K562 (cell line): Measurements from ENCODE around the gene FKRP. TPM values are rescaled to one million over a fixed set of nuclear protein-coding genes. Genes with fewer than 3 reads are reported as not detected.

Source experiments
- CBFA2T2 ChIP-seq: fragments of 450-650 bp; conservative IDR thresholded peaks from 2 replicates; pipeline ENCODE4 v1.6.1; 2017; ENCODE audit warnings: mild to moderate bottlenecking
- CREB1 ChIP-seq, 2 experiments: sonication (generic) in 1 of 2; formaldehyde crosslinking in 1 of 2; IDR thresholded peaks; 2 replicates each; pipeline versions ENCODE4 v1.6.1 to v1.8.0; 2012 to 2022; ENCODE audit warnings: inconsistent platforms in 1 of 2, mild to moderate bottlenecking in 1 of 2, missing genetic modification reagents in 1 of 2, moderate library complexity in 1 of 2
- JUND ChIP-seq, 2 experiments: IDR thresholded peaks; 2 replicates in 1 of 2; 3 replicates in 1 of 2; pipeline ENCODE4 v1.6.1; 2011; ENCODE audit warnings: borderline replicate concordance in 2 of 2, low read depth in 2 of 2, low read length in 2 of 2, improper control_type of control experiment in 1 of 2, missing biosample characterization in 1 of 2, missing genetic modification characterization in 1 of 2, missing genetic modification reagents in 1 of 2
- MYC ChIP-seq, 2 experiments: fragments of 250-450 bp in 1 of 2; sonication (Bioruptor Pico) in 1 of 2; IDR thresholded peaks; 2 replicates each; pipeline versions ENCODE4 v1.5.1 to v1.6.1; 2012 to 2021; ENCODE audit warnings: low read depth in 2 of 2, borderline replicate concordance in 1 of 2, improper control_type of control experiment in 1 of 2, low read length in 1 of 2, mild to moderate bottlenecking in 1 of 2, moderate library complexity in 1 of 2
- NR2C2 ChIP-seq, 2 experiments: fragments of 200-800 bp in 1 of 2; sonication (Bioruptor generic) in 1 of 2; sonication (generic) in 1 of 2; formaldehyde crosslinking in 1 of 2; IDR thresholded peaks; 2 replicates each; pipeline versions ENCODE4 v1.6.1 to v1.8.0; 2016 to 2022; ENCODE audit warnings: mild to moderate bottlenecking in 1 of 2, missing compliant biosample characterization in 1 of 2, missing genetic modification characterization in 1 of 2, missing genetic modification reagents in 1 of 2
- NRF1 ChIP-seq, 2 experiments: fragments of 450-650 bp; IDR thresholded peaks in 1 of 2; conservative IDR thresholded peaks in 1 of 2; 2 replicates each; pipeline ENCODE4 v1.6.1; 2014; ENCODE audit warnings: mild to moderate bottlenecking in 2 of 2
- POLR2H ChIP-seq: IDR thresholded peaks from 2 replicates; pipeline ENCODE4 v1.6.1; 2016; ENCODE audit warnings: missing genetic modification characterization, low read depth, mild to moderate bottlenecking, control low read depth, missing compliant biosample characterization, moderate library complexity
- RB1 ChIP-seq: fragments of 450-650 bp; IDR thresholded peaks from 2 replicates; pipeline ENCODE4 v1.6.1; 2017; ENCODE audit warnings: low read depth, mild to moderate bottlenecking
- RBM22 ChIP-seq: fragments of 200-400 bp; formaldehyde crosslinking; IDR thresholded peaks from 2 replicates; pipeline ENCODE4 v1.6.1; 2018; ENCODE audit warnings: low read length, low read depth; ENCODE audit not compliant: poor library complexity, severe bottlenecking
- SETDB1 ChIP-seq: IDR thresholded peaks from one replicate; pipeline ENCODE4 v1.6.1; 2012; ENCODE audit warnings: low read length, control low read depth, inconsistent platforms
- SMAD3 ChIP-seq: fragments of 450-650 bp; formaldehyde crosslinking; conservative IDR thresholded peaks from 2 replicates; pipeline ENCODE4 v1.4.0; 2020; ENCODE audit warnings: mild to moderate bottlenecking
- SMARCC2 ChIP-seq: fragments of 450-650 bp; IDR thresholded peaks from 2 replicates; pipeline ENCODE4 v1.6.1; 2017; ENCODE audit warnings: antibody characterized with exemption, moderate library complexity, mild to moderate bottlenecking, low read depth
- SMC3 ChIP-seq: conservative IDR thresholded peaks from 2 replicates; pipeline ENCODE4 v1.6.1; 2011; ENCODE audit warnings: low read depth, low read length, improper control_type of control experiment; ENCODE audit not compliant: insufficient read depth
- polyA plus RNA-seq, 8 experiments: library from polyadenylated mRNA; depleted of rRNA in 4 of 8; stranded (reverse) in 5 of 8; unstranded in 3 of 8; fragments of >200 nt; fragmentation: Nextera tagmentation in 2 of 8; fragmentation: Illumina TruSeq in 1 of 8; extraction: Ambion mirVana in 2 of 8; extraction: Trizol in 1 of 8; gene quantifications; 2 replicates each; pipeline versions ENCODE4 v1.2.1 to v1.2.3, GENCODE V29; 2011 to 2014; ENCODE audit warnings: inconsistent platforms in 1 of 8, missing spikeins in 1 of 8
- total RNA-seq, 7 experiments: library from RNA; depleted of rRNA in 6 of 7; stranded (reverse); fragments of >200 nt in 6 of 7; fragmentation: Illumina TruSeq in 2 of 7; extraction: Trizol in 2 of 7; gene quantifications; 2 replicates each; pipeline versions ENCODE4 v1.2.1 to v1.2.3, GENCODE V29; 2011 to 2021; ENCODE audit warnings: low replicate concordance in 1 of 7
- TF ChIP-seq, protein P1 (sequence below): fragments of 450-650 bp; formaldehyde crosslinking; IDR thresholded peaks from 2 replicates; pipeline ENCODE4 v1.4.0; 2020; ENCODE audit warnings: mild to moderate bottlenecking, moderate library complexity
- TF ChIP-seq, protein P2 (sequence below): sonication (generic); formaldehyde crosslinking; IDR thresholded peaks from 2 replicates; pipeline ENCODE4 v1.8.0; 2022; ENCODE audit warnings: missing genetic modification reagents, mild to moderate bottlenecking, moderate library complexity, borderline replicate concordance
- TF ChIP-seq, protein P3 (sequence below): fragments of 200-800 bp; sonication (Bioruptor generic); IDR thresholded peaks from 2 replicates; pipeline ENCODE4 v1.6.1; 2017; ENCODE audit warnings: missing genetic modification characterization, missing compliant biosample characterization
- TF ChIP-seq, protein P4 (sequence below): sonication (generic); formaldehyde crosslinking; IDR thresholded peaks from 2 replicates; pipeline ENCODE4 v1.8.0; 2022; ENCODE audit warnings: mild to moderate bottlenecking, missing genetic modification reagents
- TF ChIP-seq, protein P5 (sequence below), 3 experiments: IDR thresholded peaks in 2 of 3; conservative IDR thresholded peaks in 1 of 3; 2 replicates each; pipeline ENCODE4 v1.5.1; 2011 to 2012; ENCODE audit warnings: low read length in 3 of 3, mild to moderate bottlenecking in 3 of 3, control low read depth in 2 of 3, improper control_type of control experiment in 1 of 3, inconsistent platforms in 1 of 3, low read depth in 1 of 3, mixed read lengths in 1 of 3, moderate library complexity in 1 of 3; ENCODE audit not compliant: insufficient read depth in 2 of 3

The FKRP gene
- total and polyA plus RNA-seq, 9 of the 15 experiments (the other 6 are each of a cell fraction or from before 2014, with no cell fraction given) = 0.68 to 16.1 (median 6.5) TPM

DNA sequence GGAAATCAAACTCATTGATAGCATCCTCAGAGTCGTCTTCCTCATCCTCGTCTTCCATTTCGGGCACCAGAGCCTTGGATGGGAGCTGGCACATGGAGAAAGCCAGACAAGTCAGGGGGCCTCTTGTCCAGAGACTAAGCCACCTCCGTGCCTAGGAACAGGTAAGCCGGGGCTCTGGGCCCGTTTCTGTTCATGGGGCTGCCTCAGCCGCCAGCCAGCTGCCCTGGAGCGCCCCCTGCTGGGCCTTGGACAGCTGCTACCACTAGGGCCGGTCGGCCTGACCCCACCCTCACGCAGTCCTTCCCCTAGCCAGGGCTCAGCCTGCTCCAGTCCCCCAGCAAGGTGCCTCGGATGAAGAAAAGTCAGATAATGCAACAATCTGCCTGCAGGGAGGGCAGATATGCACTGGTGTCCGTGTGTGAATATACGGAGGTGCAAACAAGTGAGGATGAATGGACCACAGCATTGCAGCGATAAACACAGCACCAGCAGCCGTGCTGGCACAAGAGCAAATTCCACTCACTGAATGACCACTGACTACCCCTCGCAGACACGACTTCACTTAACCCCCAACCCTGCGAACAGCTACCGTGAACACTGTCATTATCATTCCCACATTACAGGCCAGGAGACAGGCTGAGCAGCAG, 17.0 kb upstream of the FKRP start (continued):
- TF ChIP-seq, protein P1, sequence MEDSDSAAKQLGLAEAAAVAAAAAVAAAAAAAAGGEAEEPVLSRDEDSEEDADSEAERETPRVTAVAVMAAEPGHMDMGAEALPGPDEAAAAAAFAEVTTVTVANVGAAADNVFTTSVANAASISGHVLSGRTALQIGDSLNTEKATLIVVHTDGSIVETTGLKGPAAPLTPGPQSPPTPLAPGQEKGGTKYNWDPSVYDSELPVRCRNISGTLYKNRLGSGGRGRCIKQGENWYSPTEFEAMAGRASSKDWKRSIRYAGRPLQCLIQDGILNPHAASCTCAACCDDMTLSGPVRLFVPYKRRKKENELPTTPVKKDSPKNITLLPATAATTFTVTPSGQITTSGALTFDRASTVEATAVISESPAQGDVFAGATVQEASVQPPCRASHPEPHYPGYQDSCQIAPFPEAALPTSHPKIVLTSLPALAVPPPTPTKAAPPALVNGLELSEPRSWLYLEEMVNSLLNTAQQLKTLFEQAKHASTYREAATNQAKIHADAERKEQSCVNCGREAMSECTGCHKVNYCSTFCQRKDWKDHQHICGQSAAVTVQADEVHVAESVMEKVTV (CRISPR knock-in tag) = 0 out of 2 replicates have a peak, but pooled peaks have one; percentile 47
- TF ChIP-seq, protein P2, sequence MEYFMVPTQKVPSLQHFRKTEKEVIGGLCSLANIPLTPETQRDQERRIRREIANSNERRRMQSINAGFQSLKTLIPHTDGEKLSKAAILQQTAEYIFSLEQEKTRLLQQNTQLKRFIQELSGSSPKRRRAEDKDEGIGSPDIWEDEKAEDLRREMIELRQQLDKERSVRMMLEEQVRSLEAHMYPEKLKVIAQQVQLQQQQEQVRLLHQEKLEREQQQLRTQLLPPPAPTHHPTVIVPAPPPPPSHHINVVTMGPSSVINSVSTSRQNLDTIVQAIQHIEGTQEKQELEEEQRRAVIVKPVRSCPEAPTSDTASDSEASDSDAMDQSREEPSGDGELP (CRISPR knock-in tag) = peak; percentile 92
- TF ChIP-seq MYC (IDR thresholded peaks at IDR 0.05; ENCODE audit: low read depth, low read length) = 0 out of 2 replicates have a peak, but pooled peaks have one; percentile 30
- no peak for TF ChIP-seq MYC (CRISPR knock-in tag; IDR thresholded peaks at IDR 0.05; ENCODE audit: borderline replicate concordance, low read depth)
- 0 out of 4 replicates have a peak, but pooled peaks of 1 of the 2 experiments have one; percentile 19 for TF ChIP-seq NRF1 (conservative IDR thresholded peaks at IDR 0.05 in 1 of 2, IDR thresholded peaks at IDR 0.05 in 1 of 2)
- 0 out of 2 replicates have a peak, but pooled peaks have one; percentile 33 for TF ChIP-seq SMARCC2
- TF ChIP-seq, protein P3, sequence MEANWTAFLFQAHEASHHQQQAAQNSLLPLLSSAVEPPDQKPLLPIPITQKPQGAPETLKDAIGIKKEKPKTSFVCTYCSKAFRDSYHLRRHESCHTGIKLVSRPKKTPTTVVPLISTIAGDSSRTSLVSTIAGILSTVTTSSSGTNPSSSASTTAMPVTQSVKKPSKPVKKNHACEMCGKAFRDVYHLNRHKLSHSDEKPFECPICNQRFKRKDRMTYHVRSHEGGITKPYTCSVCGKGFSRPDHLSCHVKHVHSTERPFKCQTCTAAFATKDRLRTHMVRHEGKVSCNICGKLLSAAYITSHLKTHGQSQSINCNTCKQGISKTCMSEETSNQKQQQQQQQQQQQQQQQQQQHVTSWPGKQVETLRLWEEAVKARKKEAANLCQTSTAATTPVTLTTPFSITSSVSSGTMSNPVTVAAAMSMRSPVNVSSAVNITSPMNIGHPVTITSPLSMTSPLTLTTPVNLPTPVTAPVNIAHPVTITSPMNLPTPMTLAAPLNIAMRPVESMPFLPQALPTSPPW (CRISPR knock-in tag) = peak; percentile 57
- TF ChIP-seq SETDB1 = no peak
- no peak for TF ChIP-seq NR2C2 (CRISPR knock-in tag; IDR thresholded peaks at IDR 0.05)
- no peak for TF ChIP-seq NR2C2 (tag; IDR thresholded peaks at IDR 0.05)
- TF ChIP-seq JUND (IDR thresholded peaks at IDR 0.05; ENCODE audit: borderline replicate concordance, low read depth, low read length) = peak; percentile 38; the same call in 1 of the 2 replicates
- TF ChIP-seq JUND (tag; IDR thresholded peaks at IDR 0.05; ENCODE audit: borderline replicate concordance, low read depth, low read length) = no peak
- no peak for TF ChIP-seq CREB1 (IDR thresholded peaks at IDR 0.05)
- 0 out of 2 replicates have a peak, but pooled peaks have one; percentile 37 for TF ChIP-seq CREB1 (CRISPR knock-in tag; IDR thresholded peaks at IDR 0.05)
- peak; percentile 73 for TF ChIP-seq SMC3
- no peak for TF ChIP-seq SMAD3 (CRISPR knock-in tag)
- TF ChIP-seq, protein P4, sequence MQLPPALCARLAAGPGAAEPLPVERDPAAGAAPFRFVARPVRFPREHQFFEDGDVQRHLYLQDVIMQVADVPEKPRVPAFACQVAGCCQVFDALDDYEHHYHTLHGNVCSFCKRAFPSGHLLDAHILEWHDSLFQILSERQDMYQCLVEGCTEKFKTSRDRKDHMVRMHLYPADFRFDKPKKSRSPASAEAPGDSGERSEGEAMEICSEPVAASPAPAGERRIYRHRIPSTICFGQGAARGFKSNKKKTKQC (CRISPR knock-in tag) = no peak
- no peak for TF ChIP-seq POLR2H (tag)
- TF ChIP-seq, protein P5, sequence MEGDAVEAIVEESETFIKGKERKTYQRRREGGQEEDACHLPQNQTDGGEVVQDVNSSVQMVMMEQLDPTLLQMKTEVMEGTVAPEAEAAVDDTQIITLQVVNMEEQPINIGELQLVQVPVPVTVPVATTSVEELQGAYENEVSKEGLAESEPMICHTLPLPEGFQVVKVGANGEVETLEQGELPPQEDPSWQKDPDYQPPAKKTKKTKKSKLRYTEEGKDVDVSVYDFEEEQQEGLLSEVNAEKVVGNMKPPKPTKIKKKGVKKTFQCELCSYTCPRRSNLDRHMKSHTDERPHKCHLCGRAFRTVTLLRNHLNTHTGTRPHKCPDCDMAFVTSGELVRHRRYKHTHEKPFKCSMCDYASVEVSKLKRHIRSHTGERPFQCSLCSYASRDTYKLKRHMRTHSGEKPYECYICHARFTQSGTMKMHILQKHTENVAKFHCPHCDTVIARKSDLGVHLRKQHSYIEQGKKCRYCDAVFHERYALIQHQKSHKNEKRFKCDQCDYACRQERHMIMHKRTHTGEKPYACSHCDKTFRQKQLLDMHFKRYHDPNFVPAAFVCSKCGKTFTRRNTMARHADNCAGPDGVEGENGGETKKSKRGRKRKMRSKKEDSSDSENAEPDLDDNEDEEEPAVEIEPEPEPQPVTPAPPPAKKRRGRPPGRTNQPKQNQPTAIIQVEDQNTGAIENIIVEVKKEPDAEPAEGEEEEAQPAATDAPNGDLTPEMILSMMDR (IDR thresholded peaks at IDR 0.05 in 2 of 3, conservative IDR thresholded peaks at IDR 0.05 in 1 of 3; ENCODE audit: insufficient read depth in 2 of 3, low read depth in 1 of 3, low read length in 3 of 3) = peak; percentile 88 to 93 (median 93)
- no peak for TF ChIP-seq CBFA2T2
- peak; percentile 46 for TF ChIP-seq RBM22
- TF ChIP-seq RB1 = peak; percentile 69; the same call in 1 of the 2 replicates
